NCI-H1105 treated with DMSO at 0.1 percent for 48 hours (cell line): ENCODE measurements around the gene LRRIQ1.

Source experiments
- DNase-seq: peaks from one replicate; lab custom pipeline; 2025; lab: John Stamatoyannopoulos, UW

The LRRIQ1 gene

DNA sequence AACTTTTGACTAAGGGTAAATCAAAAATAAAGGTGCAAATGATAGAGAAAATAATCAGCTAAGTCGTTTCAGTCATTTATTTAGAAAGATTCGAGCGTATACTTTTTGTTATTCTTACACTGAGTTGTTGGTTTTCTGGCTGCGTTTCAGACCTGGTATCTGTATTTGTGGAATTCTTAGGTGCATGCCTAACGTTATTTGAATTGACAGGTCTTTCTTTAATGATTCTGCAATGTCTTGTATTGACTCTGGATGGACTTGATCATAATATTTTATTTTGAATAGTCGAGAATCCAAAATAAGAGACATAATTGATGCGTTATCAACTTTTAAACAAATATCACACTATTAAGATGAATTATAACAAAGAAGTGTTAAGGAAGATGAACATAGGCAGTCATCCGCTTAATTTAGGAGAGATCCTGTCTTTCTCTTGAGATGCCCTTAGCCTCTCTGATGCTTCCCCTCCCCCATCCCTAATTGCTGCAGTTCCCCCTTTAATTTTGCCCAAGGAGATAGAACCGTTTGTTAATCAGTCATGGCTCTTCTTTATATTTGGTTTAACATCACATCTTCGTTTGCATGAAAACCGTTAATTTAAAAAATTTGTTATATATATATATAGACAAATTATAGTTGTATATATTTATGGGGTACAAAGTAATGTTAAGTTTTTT is 245.6 kb downstream of the LRRIQ1 start:
- no peak for DNase-seq

GRCh38 chr12:85283560-85283959 is 247.4 kb downstream of the LRRIQ1 start:
- no peak for DNase-seq
